Stimulated activated CD8-positive, alpha-beta memory T cell treated with anti-CD3 and anti-CD28 coated beads, Interleukin-7, amount 100 ng/mL, for 4 hours (primary cell): ENCODE data around the gene IL5RA.

Source experiments
- DNase-seq, 2 donors: peaks; one replicate each; pipeline ENCODE4 v3.0.0-alpha.2; 2020; ENCODE audit warnings: low read depth in 2 of 2

The IL5RA gene

DNA sequence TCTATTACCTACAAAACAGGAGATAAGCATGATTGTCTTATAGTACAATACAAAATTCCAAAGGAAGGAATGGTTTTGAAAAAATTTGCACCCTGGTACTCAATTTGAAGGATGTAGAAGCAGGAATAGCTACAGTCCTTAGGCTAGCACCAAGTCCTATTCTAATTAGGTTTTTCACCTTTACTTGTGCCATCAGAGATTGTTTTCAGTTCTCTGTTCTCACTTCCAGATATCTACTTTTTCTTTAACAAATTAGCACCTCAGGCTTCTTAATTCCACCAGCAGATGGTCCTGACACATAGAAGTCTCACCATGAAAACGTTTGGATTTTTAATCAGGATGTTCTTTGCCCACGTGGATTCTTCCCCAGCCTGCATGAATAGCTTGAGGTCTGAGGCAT, 43.8 kb downstream of the IL5RA start:
- DNase-seq, result no peak

DNA sequence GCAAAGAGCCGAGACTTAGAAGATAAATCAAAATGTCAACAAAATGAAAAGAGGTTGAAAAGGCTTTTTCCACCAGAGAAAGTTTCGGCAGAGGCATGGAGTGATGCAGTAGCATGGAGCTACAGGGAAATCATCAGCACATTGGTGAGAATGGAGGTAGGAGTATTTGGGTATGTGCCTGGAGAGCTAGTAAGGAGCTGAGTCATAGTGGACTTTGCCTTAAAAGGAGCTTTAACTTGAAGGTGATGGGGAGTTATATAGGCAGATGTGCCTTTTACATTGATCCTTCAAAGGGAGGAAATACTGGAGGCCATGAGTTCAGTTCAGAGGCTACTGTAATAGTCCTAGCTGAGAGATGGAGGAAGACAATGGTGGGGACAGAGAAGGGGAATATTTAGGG, 44.3 kb downstream of the IL5RA start:
- no peak for DNase-seq

DNA sequence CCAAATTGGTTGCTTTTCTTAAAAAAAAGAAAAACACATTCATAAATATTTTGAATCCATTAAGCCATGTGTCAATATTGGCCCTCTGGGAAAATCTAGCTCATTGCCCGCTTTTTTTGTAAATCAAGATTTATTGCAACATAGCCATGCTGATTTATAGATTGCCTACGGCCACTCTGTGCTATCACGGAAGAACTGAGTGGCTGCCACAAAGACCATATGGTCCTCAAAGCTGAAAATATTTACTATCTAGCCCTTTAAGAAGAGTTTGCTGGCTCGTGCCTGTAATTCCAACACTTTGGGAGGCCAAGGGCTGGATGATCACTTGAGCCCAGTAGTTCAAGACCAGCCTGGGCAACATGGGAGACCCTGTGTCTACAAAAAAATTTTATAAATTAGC, 45.9 kb downstream of the IL5RA start:
- DNase-seq, result no peak

DNA sequence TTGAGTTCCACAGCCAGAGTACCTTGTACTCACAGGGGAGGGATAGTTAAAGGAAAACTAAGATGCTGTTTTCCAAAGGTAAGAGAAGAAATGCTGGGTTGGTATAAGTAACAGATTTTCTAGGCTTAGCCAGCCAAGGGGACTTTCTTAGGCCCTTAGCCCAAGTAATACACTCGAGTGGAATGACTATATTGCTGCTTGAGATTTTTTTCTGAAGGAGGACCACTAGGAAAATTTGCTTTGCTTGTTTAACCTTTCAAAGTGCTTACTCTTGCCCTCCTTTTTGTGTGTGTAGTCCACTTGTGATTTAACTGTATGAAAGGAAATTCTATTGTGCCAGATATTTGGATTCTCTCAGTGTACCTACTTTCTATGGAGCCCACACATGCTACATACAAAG, 50.5 kb downstream of the IL5RA start:
- no peak for DNase-seq

DNA sequence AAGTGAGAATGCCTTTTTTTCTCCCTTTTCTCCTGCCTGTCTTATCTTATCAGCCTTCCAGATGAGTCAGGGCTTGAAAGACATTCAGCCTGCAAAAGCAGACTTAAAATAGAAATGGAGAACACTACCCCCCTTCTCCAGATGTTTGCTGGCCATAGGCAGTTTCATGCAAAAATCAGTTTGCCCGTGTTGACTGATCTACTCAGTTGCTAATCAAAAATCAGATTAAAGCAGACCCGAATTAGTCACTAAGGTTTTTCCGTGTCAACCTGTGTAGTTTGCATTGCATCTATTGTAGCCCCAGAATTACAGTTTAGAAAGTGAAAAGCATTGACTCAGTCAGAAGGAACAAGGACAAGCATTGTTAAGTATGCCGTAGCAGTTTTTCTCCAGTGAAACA, 56.2 kb downstream of the IL5RA start:
- no peak for DNase-seq

DNA sequence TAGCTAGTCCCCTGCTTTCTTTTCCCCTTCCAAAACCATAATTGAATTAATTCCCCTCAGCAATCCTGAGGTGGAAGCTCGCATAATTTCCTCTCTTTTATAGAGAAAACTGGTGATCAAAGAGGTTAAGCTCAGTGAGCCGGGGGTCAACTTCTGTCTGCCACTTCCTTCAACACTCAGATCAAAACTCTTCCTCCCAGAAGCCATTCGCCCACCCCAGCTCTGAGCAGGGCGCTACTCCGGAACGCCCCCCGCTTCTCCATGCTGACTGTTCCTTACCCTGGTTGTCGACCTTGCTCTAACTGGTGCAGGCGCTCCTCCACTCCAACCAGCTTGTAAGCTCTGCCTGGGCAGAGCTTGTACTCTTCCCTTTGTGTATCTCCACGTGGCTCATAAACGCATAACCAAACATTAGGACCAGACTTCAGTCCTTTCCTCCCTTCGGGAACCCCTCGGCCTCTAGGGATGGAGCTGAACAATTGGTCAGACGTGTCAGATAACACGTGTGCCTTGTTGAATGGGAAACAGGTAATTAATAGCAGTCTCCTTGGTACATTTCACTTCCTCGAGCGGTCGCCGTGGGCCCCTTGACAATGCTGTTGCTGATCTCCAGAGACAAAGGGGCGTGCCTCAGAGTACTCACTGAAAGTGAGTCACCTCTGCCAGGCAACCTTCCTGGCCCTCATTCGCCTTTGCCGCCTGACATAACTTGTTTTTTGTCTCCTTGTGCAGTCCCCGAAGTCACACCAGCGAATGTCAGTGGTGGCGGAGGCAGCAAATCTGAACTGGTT, 71.8 kb downstream of the IL5RA start:
- no peak for DNase-seq

DNA sequence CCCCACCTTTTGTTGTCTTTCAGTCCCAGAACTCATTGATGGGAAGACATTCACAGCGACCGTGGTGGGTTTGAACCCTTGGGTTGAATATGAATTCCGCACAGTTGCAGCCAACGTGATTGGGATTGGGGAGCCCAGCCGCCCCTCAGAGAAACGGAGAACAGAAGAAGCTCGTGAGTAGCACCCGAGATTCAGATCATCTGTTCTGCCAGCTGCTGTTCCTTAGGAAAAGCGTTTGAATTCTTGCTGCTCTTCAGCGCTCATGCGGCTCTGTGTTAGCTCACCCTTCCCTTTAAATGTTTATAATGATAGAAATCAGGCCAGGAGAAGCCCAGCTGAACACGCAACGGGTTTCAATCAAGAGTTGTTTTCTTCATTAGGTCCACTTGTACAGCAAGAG, 73.0 kb downstream of the IL5RA start:
- DNase-seq, result no peak

DNA sequence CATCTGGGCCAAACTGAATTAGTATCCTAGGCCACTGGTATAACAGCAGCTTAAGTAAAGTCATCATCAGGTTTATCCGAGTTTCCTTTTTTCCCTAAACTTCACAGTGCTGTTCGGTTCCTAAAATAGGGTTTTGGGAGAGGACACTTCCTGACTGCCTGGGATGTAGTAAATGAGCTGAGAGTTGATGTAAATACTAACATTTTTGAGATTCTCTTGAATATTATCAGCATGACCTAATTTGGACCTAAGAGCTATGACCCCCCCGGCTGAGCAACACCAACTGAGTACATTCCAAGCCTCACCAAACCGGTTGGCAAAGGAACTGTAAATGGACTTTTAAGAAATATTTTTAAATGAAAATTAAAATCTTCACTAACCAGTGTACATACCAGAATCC, 78.8 kb downstream of the IL5RA start:
- DNase-seq, result no peak

DNA sequence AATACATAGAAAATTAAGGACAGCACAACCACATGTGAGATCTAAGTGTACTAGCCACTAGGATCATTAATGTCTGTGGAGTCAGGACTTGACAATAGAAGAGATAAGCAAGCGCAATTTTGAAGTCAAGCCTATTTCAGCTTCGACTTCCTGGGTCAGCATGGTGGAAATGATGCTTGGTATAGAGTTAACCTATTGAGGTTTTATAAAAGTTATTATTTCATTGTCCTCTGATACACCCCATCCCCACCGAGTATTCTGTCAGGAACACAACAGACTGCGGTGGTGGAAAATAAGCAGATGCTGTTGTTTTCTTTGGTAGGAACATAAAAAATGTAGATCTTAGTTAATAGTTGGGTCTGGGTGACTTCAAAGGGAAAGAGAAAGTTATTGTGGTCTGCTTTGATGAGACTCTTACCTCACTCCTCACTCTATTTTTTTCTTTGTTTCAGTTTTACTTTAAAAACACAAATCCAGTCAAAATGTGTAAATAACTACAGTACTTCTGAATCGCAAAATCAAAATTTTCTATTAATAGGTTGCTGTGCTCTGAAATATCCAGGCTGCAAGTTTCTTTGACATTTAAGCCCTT, 82.1 kb downstream of the IL5RA start:
- DNase-seq, result no peak

DNA sequence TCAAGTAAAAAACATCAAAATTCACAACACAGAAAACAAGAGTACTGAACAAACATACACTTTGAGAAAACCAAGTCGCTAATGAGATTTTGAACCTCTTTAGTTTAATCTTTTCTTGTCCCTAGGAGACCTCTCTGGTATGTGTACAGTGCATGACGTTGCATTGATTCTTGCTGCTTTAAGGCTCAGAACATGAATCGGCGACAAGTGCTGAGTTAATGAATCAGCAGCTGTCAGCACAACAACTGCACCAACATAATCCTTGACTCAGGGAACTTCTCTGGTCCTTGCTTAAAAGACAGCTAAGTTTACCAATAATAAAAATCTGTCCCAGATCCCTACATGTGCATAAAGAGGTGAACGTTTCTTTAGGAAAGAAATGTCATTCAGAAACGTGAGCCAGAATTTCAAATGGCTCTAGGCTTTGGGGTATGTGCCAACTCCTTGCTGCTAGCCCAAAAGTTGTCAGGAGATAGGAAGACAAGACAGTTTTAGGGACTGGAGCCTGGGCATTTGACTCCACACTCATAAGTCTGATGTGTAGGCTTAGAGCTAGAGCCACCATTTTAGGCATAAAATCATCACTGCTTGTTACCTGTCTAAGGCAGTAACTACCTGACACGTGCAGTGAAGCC, 86.9 kb downstream of the IL5RA start:
- DNase-seq, result no peak

DNA sequence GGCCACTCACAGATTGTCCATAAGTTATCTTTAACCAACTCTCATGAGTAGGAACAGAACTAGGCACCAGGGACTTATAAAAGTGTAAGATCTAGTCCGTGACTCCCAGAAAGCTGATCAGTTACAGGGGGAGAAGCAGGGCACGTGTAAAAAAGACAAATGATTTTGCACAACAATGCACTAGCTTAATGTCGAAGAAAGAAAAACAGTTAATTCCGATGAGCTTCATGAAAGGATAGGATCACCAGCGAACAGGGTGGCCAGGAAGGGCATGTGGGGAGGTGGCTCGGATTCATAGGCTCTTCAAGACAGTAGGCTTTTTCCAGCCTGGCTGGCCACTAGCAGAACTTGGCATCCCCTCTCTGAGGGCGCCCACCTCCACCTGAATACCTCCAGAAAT, 90.0 kb downstream of the IL5RA start:
- DNase-seq, result no peak
